NOMO-1 (cell line): ENCODE data around the gene COL1A1.

Experiments used
- DNase-seq, 2 experiments: peaks; one replicate each; lab custom pipeline; 2025; ENCODE audit not compliant: unreplicated experiment in 2 of 2; lab: John Stamatoyannopoulos, UW

COL1A1 gene

GRCh38 chr17:50214976-50215760 is 13.7 kb upstream of the COL1A1 start:
- no peak for DNase-seq

- DNase-seq, result peak; percentile 25 to 29
Measured at GRCh38 chr17:50213026-50214022, 11.9 kb upstream of the COL1A1 start.

GRCh38 chr17:50212121-50212843 is 10.9 kb upstream of the COL1A1 start:
- peak; percentile 30 to 37 for DNase-seq

GRCh38 chr17:50211249-50212120 is 10.1 kb upstream of the COL1A1 start:
- no peak for DNase-seq

GRCh38 chr17:50210240-50211225 is 9.1 kb upstream of the COL1A1 start:
- no peak for DNase-seq

GRCh38 chr17:50209472-50210239 is 8.2 kb upstream of the COL1A1 start:
- no peak for DNase-seq

- DNase-seq, result no peak
Measured at GRCh38 chr17:50209133-50209471, 7.7 kb upstream of the COL1A1 start.

- no peak for DNase-seq
Measured at GRCh38 chr17:50208611-50209061, 7.2 kb upstream of the COL1A1 start.

GRCh38 chr17:50207792-50208567 is 6.5 kb upstream of the COL1A1 start:
- DNase-seq, result no peak

GRCh38 chr17:50207315-50207714 is 5.9 kb upstream of the COL1A1 start:
- no peak for DNase-seq

- no peak for DNase-seq
Measured at GRCh38 chr17:50206604-50207293, 5.3 kb upstream of the COL1A1 start.

GRCh38 chr17:50205963-50206505 is 4.6 kb upstream of the COL1A1 start:
- DNase-seq, result no peak

- DNase-seq, result no peak
Measured at GRCh38 chr17:50205111-50205962, 3.9 kb upstream of the COL1A1 start.

- DNase-seq, result no peak
Measured at GRCh38 chr17:50204431-50204830, 3.0 kb upstream of the COL1A1 start.

- no peak for DNase-seq
Measured at GRCh38 chr17:50203604-50204345, 2.3 kb upstream of the COL1A1 start.
